NCI-H146 treated with DMSO at 0.1 percent for 48 hours (cell line): ENCODE results near the gene CFAP157.

Experiments used
- DNase-seq: peaks from one replicate; lab custom pipeline; 2025; ENCODE audit not compliant: unreplicated experiment; lab: John Stamatoyannopoulos, UW

Gene CFAP157

GRCh38 chr9:127758843-127759242 is 52.1 kb downstream of the CFAP157 start:
- no peak for DNase-seq

GRCh38 chr9:127761061-127761460 is 54.3 kb downstream of the CFAP157 start:
- DNase-seq, result no peak

GRCh38 chr9:127761491-127761956 is 54.7 kb downstream of the CFAP157 start:
- DNase-seq, result no peak

- no peak for DNase-seq
Observed at GRCh38 chr9:127762111-127762676, 55.4 kb downstream of the CFAP157 start.

- no peak for DNase-seq
Observed at GRCh38 chr9:127763918-127764384, 57.2 kb downstream of the CFAP157 start.

GRCh38 chr9:127765418-127765817 is 58.6 kb downstream of the CFAP157 start:
- DNase-seq, result no peak
